Stomach (tissue), 9 donors: Measurements from ENCODE around the gene LTB. TPM values are rescaled to one million over a fixed set of nuclear protein-coding genes. Genes with fewer than 3 reads are reported as not detected.

ENCODE experiments used
- DNase-seq, 2 donors: peaks; one replicate each; pipeline versions ENCODE4 v3.0.0 to v3.0.0-alpha.2; 2013 to 2019
- H3K27ac ChIP-seq, 5 donors: fragments of 200-600 bp in 4 of 5; sonication (generic) in 4 of 5; one replicate each; pipeline ENCODE4 v1.5.1; 2013 to 2019; ENCODE audit warnings: mild to moderate bottlenecking in 1 of 5, moderate library complexity in 1 of 5
- H3K27me3 ChIP-seq, 3 donors: fragments of 200-600 bp; sonication (generic); one replicate each; pipeline ENCODE4 v1.5.1; 2017 to 2019; ENCODE audit warnings: mixed run types in 1 of 3
- H3K36me3 ChIP-seq, 4 donors: fragments of 200-600 bp; sonication (generic); 1 replicate in 3 of 4; 2 replicates in 1 of 4; pipeline ENCODE4 v1.5.1; 2016 to 2019
- H3K4me1 ChIP-seq, 4 donors: fragments of 200-600 bp; sonication (generic); one replicate each; pipeline ENCODE4 v1.5.1; 2016 to 2019
- H3K4me3 ChIP-seq, 4 donors: fragments of 200-600 bp; sonication (generic) in 3 of 4; one replicate each; pipeline ENCODE4 v1.5.1; 2016 to 2019; ENCODE audit warnings: mild to moderate bottlenecking in 1 of 4
- H3K9me3 ChIP-seq, 4 donors: fragments of 200-600 bp; sonication (generic); one replicate each; pipeline ENCODE4 v1.5.1; 2016 to 2019
- EP300 ChIP-seq: sonication (generic); formaldehyde crosslinking; IDR thresholded peaks from one replicate; pipeline ENCODE4 v1.6.1; 2017; ENCODE audit warnings: antibody characterized with exemption
- POLR2A ChIP-seq, 4 donors: fragments of 450-650 bp; IDR thresholded peaks; one replicate each; pipeline ENCODE4 v1.6.1; 2016; ENCODE audit warnings: antibody characterized with exemption in 4 of 4, control low read depth in 2 of 4, mild to moderate bottlenecking in 1 of 4, moderate library complexity in 1 of 4
- POLR2AphosphoS5 ChIP-seq, 3 donors: sonication (generic); formaldehyde crosslinking; IDR thresholded peaks; one replicate each; pipeline ENCODE4 v1.6.1; 2016; ENCODE audit warnings: antibody characterized with exemption in 3 of 3
- WGBS, 5 donors: extraction: QIAGEN DNeasy Blood & Tissue Kit in 3 of 5; methylation state at CpG; one replicate each; pipeline versions ENCODE4 v1.1.5 to v1.1.7; 2013 to 2018; 5-methylcytosine and 5-hydroxymethylcytosine counted together
- intact Hi-C: fragments of 100-400 bp; cut with DNase I; formaldehyde crosslinking; loops from one replicate; pipeline ENCODE4 v1.15.1; 2023; ENCODE audit warnings: low total_unique reads
- polyA plus RNA-seq, 3 donors: library from polyadenylated mRNA; stranded (reverse); fragments of 200-250 nt; gene quantifications; one replicate each; pipeline ENCODE4 v1.2.3, GENCODE V29; 2013
- small RNA-seq, 4 donors: library from RNA; depleted of rRNA; stranded (forward); fragments of <200 nt; gene quantifications; one replicate each; pipeline ENCODE3, GENCODE V24; 2016
- total RNA-seq, 5 donors: library from RNA; depleted of rRNA; stranded (reverse); fragments of >200 nt; gene quantifications; one replicate each; pipeline versions ENCODE4 v1.1.0 to v1.2.3, GENCODE V29; 2014 to 2016
- TF ChIP-seq, protein P1 (sequence below), 7 experiments: fragments of 450-650 bp in 4 of 7; fragments of 200-600 bp in 3 of 7; sonication (generic) in 3 of 7; IDR thresholded peaks; one replicate each; pipeline ENCODE4 v1.5.1; 2016 to 2019; ENCODE audit warnings: antibody characterized with exemption in 7 of 7, control low read depth in 2 of 7, mild to moderate bottlenecking in 1 of 7
- donor health status: healthy with polysubstance abuse.
- donor health status: Bipolar disorder and iron deficiency.
- donor health status: healthy.

The LTB gene
- total and polyA plus RNA-seq, 8 donors, result 4.2 to 13.4 (median 6.9) TPM; not detected in 4

DNA sequence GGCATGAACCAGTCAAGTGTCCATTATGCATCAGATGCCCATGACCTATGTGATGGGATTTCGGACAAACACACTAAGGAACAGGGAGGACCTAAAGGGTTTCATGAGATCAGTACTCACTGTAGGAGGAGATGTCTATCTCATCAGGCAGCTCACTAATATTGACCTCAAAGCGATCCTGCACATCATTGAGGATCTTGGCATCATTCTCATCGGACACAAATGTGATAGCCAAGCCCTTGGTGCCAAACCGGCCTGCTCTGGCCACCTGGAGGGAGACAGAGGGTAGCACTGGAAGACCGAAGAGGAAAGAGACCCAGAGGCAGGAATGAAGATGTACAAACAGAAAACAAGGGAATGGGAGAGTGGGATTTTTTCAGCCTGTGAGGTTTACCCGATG is 51.6 kb downstream of the LTB start:
- peaks cover 59 to 65% (median 63%) of the 10 kb centered on the region in 4 donors for H3K36me3 ChIP-seq
- H3K9me3 ChIP-seq, result no peaks in the 10 kb centered on the region
- no peaks in the 10 kb centered on the region for H3K27me3 ChIP-seq
- intact Hi-C loops, result no loop called here
- H3K27ac ChIP-seq, result no peak overlapping the region
- H3K4me1 ChIP-seq, result peaks cover 0 to 12% (median 7%) of the 10 kb centered on the region in 4 donors
- no peak for DNase-seq
- H3K4me3 ChIP-seq, result no peak overlapping the region
- TF ChIP-seq POLR2AphosphoS5 (IDR thresholded peaks at IDR 0.05), result no peak
- TF ChIP-seq, protein P1, sequence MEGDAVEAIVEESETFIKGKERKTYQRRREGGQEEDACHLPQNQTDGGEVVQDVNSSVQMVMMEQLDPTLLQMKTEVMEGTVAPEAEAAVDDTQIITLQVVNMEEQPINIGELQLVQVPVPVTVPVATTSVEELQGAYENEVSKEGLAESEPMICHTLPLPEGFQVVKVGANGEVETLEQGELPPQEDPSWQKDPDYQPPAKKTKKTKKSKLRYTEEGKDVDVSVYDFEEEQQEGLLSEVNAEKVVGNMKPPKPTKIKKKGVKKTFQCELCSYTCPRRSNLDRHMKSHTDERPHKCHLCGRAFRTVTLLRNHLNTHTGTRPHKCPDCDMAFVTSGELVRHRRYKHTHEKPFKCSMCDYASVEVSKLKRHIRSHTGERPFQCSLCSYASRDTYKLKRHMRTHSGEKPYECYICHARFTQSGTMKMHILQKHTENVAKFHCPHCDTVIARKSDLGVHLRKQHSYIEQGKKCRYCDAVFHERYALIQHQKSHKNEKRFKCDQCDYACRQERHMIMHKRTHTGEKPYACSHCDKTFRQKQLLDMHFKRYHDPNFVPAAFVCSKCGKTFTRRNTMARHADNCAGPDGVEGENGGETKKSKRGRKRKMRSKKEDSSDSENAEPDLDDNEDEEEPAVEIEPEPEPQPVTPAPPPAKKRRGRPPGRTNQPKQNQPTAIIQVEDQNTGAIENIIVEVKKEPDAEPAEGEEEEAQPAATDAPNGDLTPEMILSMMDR (IDR thresholded peaks at IDR 0.05), result no peak
- TF ChIP-seq EP300, result no peak
- no peak for TF ChIP-seq POLR2A (IDR thresholded peaks at IDR 0.05)
- 66 to 70% (median 67%) methylated on average over 5 to 6 of the region's 6 CpGs for WGBS, 5 donors

Small RNA genes within 50 kb of the gene (small RNA-seq; reads per million reads assigned to genes)
- gene SNORA38 (3.2 to 32.0 (median 10.6) reads per million in 4 donors), gene SNORD117 (107 to 376 (median 246) reads per million in 4 donors), gene SNORD84 (0 reads per million in 4 donors), gene UQCRHP1 (0 reads per million in 4 donors)

Other genes starting within 250 kb of the LTB start
Only the 30 nearest of the 35 such genes appear.
- gene MICA, start 178.8 kb downstream of the LTB start, total RNA-seq, result 10 to 100 TPM in 3 of 5 donors, 1 to 10 TPM in 2; 2.0 to 13.4 (median 11.1) TPM
- 10 to 100 TPM in 2 of 3 donors, 1 to 10 TPM in 1; 9.9 to 13.6 (median 13.1) TPM for gene MICA, start 178.8 kb downstream of the LTB start, polyA plus RNA-seq
- gene MICB, start 84.3 kb downstream of the LTB start, total RNA-seq, result 1 to 10 TPM in 1 of 5 donors, under 1 TPM in 2, not detected in 2; 0.29 to 1.7 (median 0.89) TPM
- 1 to 10 TPM in 1 of 3 donors, under 1 TPM in 2; 0.76 to 1.4 (median 0.83) TPM for gene MICB, start 84.3 kb downstream of the LTB start, polyA plus RNA-seq
- gene MCCD1, start 53.5 kb downstream of the LTB start, total RNA-seq, result not detected
- gene MCCD1, start 53.5 kb downstream of the LTB start, polyA plus RNA-seq, result not detected
- gene DDX39B, start 40.4 kb downstream of the LTB start, total RNA-seq, result 100 to 1,000 TPM; 198 to 445 (median 248) TPM
- 100 to 1,000 TPM; 255 to 383 (median 255) TPM for gene DDX39B, start 40.4 kb downstream of the LTB start, polyA plus RNA-seq
- 1 to 10 TPM in 2 of 5 donors, under 1 TPM in 1, not detected in 2; 0.87 to 4.6 (median 2.3) TPM for gene ATP6V1G2, start 35.8 kb downstream of the LTB start, total RNA-seq
- gene ATP6V1G2, start 35.8 kb downstream of the LTB start, polyA plus RNA-seq, result 1 to 10 TPM in 2 of 3 donors, under 1 TPM in 1; 0.98 to 3.7 (median 1.2) TPM
- 10 to 100 TPM in 4 of 5 donors, under 1 TPM in 1; 0.45 to 51.9 (median 13.6) TPM for gene NFKBIL1, start 34.8 kb downstream of the LTB start, total RNA-seq
- gene NFKBIL1, start 34.8 kb downstream of the LTB start, polyA plus RNA-seq, result 10 to 100 TPM; 23.9 to 45.1 (median 29.9) TPM
- not detected for gene LTA, start 10.1 kb downstream of the LTB start, total RNA-seq
- under 1 TPM in 1 of 3 donors, not detected in 2; 0.18 TPM for gene LTA, start 10.1 kb downstream of the LTB start, polyA plus RNA-seq
- gene TNF, start 6.9 kb downstream of the LTB start, total RNA-seq, result under 1 TPM in 1 of 5 donors, not detected in 4; 0.58 TPM
- gene TNF, start 6.9 kb downstream of the LTB start, polyA plus RNA-seq, result under 1 TPM in 2 of 3 donors, not detected in 1; 0.28 to 0.31 TPM
- gene LST1, start 3.9 kb upstream of the LTB start, total RNA-seq, result 1 to 10 TPM in 2 of 5 donors, not detected in 3; 2.9 to 6.7 TPM
- 10 to 100 TPM in 2 of 3 donors, 1 to 10 TPM in 1; 8.8 to 35.4 (median 26.7) TPM for gene LST1, start 3.9 kb upstream of the LTB start, polyA plus RNA-seq
- gene NCR3, start 10.6 kb upstream of the LTB start, total RNA-seq, result not detected
- under 1 TPM in 1 of 3 donors, not detected in 2; 0.25 TPM for gene NCR3, start 10.6 kb upstream of the LTB start, polyA plus RNA-seq
- gene AIF1, start 32.8 kb upstream of the LTB start, total RNA-seq, result 10 to 100 TPM in 2 of 5 donors, 1 to 10 TPM in 2, not detected in 1; 3.2 to 38.3 (median 15.6) TPM
- gene AIF1, start 32.8 kb upstream of the LTB start, polyA plus RNA-seq, result 10 to 100 TPM; 28.2 to 74.2 (median 68.7) TPM
- gene PRRC2A, start 38.3 kb upstream of the LTB start, total RNA-seq, result 100 to 1,000 TPM in 3 of 5 donors, 10 to 100 TPM in 2; 49.4 to 125 (median 107) TPM
- gene PRRC2A, start 38.3 kb upstream of the LTB start, polyA plus RNA-seq, result 100 to 1,000 TPM in 1 of 3 donors, 10 to 100 TPM in 2; 56.4 to 109 (median 80.8) TPM
- 100 to 1,000 TPM; 111 to 169 (median 141) TPM for gene BAG6, start 70.2 kb upstream of the LTB start, total RNA-seq
- gene BAG6, start 70.2 kb upstream of the LTB start, polyA plus RNA-seq, result 100 to 1,000 TPM; 157 to 287 (median 180) TPM
- gene APOM, start 73.5 kb upstream of the LTB start, total RNA-seq, result 1 to 10 TPM in 2 of 5 donors, not detected in 3; 1.3 to 1.9 TPM
- 10 to 100 TPM in 1 of 3 donors, 1 to 10 TPM in 2; 6.4 to 14.2 (median 6.5) TPM for gene APOM, start 73.5 kb upstream of the LTB start, polyA plus RNA-seq
- gene C6orf47, start 78.4 kb upstream of the LTB start, total RNA-seq, result 10 to 100 TPM; 12.8 to 44.9 (median 32.0) TPM
- 10 to 100 TPM; 10.5 to 16.0 (median 13.0) TPM for gene C6orf47, start 78.4 kb upstream of the LTB start, polyA plus RNA-seq
- 10 to 100 TPM in 4 of 5 donors, 1 to 10 TPM in 1; 5.8 to 36.8 (median 10.6) TPM for gene GPANK1, start 82.6 kb upstream of the LTB start, total RNA-seq
- gene GPANK1, start 82.6 kb upstream of the LTB start, polyA plus RNA-seq, result 10 to 100 TPM; 13.0 to 17.9 (median 13.4) TPM
- gene CSNK2B, start 83.7 kb upstream of the LTB start, total RNA-seq, result 100 to 1,000 TPM in 3 of 5 donors, 10 to 100 TPM in 2; 11.3 to 375 (median 142) TPM
- gene CSNK2B, start 83.7 kb upstream of the LTB start, polyA plus RNA-seq, result 100 to 1,000 TPM; 152 to 233 (median 181) TPM
- gene LY6G5B, start 87.6 kb upstream of the LTB start, total RNA-seq, result 10 to 100 TPM in 2 of 5 donors, 1 to 10 TPM in 2, not detected in 1; 2.7 to 17.1 (median 10.3) TPM
- 1 to 10 TPM in 2 of 3 donors, under 1 TPM in 1; 0.44 to 4.7 (median 2.1) TPM for gene LY6G5B, start 87.6 kb upstream of the LTB start, polyA plus RNA-seq
- gene LY6G5C, start 98.6 kb upstream of the LTB start, total RNA-seq, result not detected
- gene LY6G5C, start 98.6 kb upstream of the LTB start, polyA plus RNA-seq, result 1 to 10 TPM; 1.8 to 4.9 (median 2.7) TPM
- gene ABHD16A, start 120.9 kb upstream of the LTB start, total RNA-seq, result 100 to 1,000 TPM in 1 of 5 donors, 10 to 100 TPM in 4; 40.9 to 122 (median 49.0) TPM
- gene ABHD16A, start 120.9 kb upstream of the LTB start, polyA plus RNA-seq, result 10 to 100 TPM; 15.1 to 48.0 (median 20.4) TPM
- not detected for gene LY6G6F, start 124.4 kb upstream of the LTB start, total RNA-seq
- not detected for gene LY6G6F, start 124.4 kb upstream of the LTB start, polyA plus RNA-seq
- gene LY6G6D, start 132.9 kb upstream of the LTB start, total RNA-seq, result not detected
- not detected for gene LY6G6D, start 132.9 kb upstream of the LTB start, polyA plus RNA-seq
- not detected for gene LY6G6C, start 139.3 kb upstream of the LTB start, total RNA-seq
- gene LY6G6C, start 139.3 kb upstream of the LTB start, polyA plus RNA-seq, result under 1 TPM in 1 of 3 donors, not detected in 2; 0.90 TPM
- gene MPIG6B, start 140.9 kb upstream of the LTB start, total RNA-seq, result not detected
- under 1 TPM in 1 of 3 donors, not detected in 2; 0.10 TPM for gene MPIG6B, start 140.9 kb upstream of the LTB start, polyA plus RNA-seq
- gene DDAH2, start 146.9 kb upstream of the LTB start, total RNA-seq, result 100 to 1,000 TPM in 2 of 5 donors, 10 to 100 TPM in 3; 33.3 to 133 (median 76.1) TPM
- 10 to 100 TPM; 52.9 to 73.7 (median 57.9) TPM for gene DDAH2, start 146.9 kb upstream of the LTB start, polyA plus RNA-seq
- 100 to 1,000 TPM in 4 of 5 donors, 10 to 100 TPM in 1; 33.8 to 381 (median 117) TPM for gene CLIC1, start 154.1 kb upstream of the LTB start, total RNA-seq
- gene CLIC1, start 154.1 kb upstream of the LTB start, polyA plus RNA-seq, result 100 to 1,000 TPM; 331 to 597 (median 348) TPM
- 10 to 100 TPM in 4 of 5 donors, 1 to 10 TPM in 1; 4.1 to 66.4 (median 21.4) TPM for gene MSH5, start 157.6 kb upstream of the LTB start, total RNA-seq
- 1 to 10 TPM; 2.9 to 9.3 (median 3.2) TPM for gene MSH5, start 157.6 kb upstream of the LTB start, polyA plus RNA-seq
- gene SAPCD1, start 180.2 kb upstream of the LTB start, total RNA-seq, result 10 to 100 TPM in 2 of 5 donors, 1 to 10 TPM in 2, not detected in 1; 2.7 to 40.8 (median 7.6) TPM
- 1 to 10 TPM; 2.4 to 5.4 (median 2.9) TPM for gene SAPCD1, start 180.2 kb upstream of the LTB start, polyA plus RNA-seq
- 10 to 100 TPM in 1 of 5 donors, 1 to 10 TPM in 3, not detected in 1; 4.2 to 18.3 (median 7.5) TPM for gene VWA7, start 194.9 kb upstream of the LTB start, total RNA-seq
- gene VWA7, start 194.9 kb upstream of the LTB start, polyA plus RNA-seq, result 1 to 10 TPM; 1.3 to 1.4 (median 1.4) TPM
- 10 to 100 TPM; 21.6 to 56.5 (median 24.1) TPM for gene VARS1, start 213.3 kb upstream of the LTB start, total RNA-seq
- 10 to 100 TPM; 11.0 to 31.8 (median 27.7) TPM for gene VARS1, start 213.3 kb upstream of the LTB start, polyA plus RNA-seq